ENCODE results near the gene CFAP46. TPM values are rescaled to one million over a fixed set of nuclear protein-coding genes. Genes with fewer than 3 reads are reported as not detected.

CFAP46 gene
- total RNA-seq, 1 experiment from 2014 or later: 3.3 TPM

GRCh38 chr10:132803416-132804210, 138.8 kb downstream of the CFAP46 start:
- H3K9me3 Mint-ChIP-seq: 0 out of 2 replicates have a peak, but pooled peaks cover 4% of the 10 kb centered on the region
- no peak for ATAC-seq
- no peaks in the 10 kb centered on the region for H3K4me1 Mint-ChIP-seq
- H3K27ac Mint-ChIP-seq: peak overlapping the region; percentile 74; the same call in 1 of the 2 replicates
- CTCF ChIA-PET: interaction anchor here (0.7 to 2.0 kb wide), 4 partner anchors 10 to 149 kb away, joined by 3 to 16 read pairs (median 8); no protein-coding TSS in a partner anchor
- POLR2A ChIA-PET: no interaction called here
- H3K4me3 Mint-ChIP-seq: no peak overlapping the region
- 0 out of 2 replicates have a peak, but pooled peaks cover 4% of the 10 kb centered on the region for H3K36me3 Mint-ChIP-seq
- DNase-seq (ENCODE audit: low spot score): no peak
- TF ChIP-seq IRF1 (CRISPR knock-in tag; IDR thresholded peaks at IDR 0.05): no peak
- no peak for TF ChIP-seq KAT7 (CRISPR knock-in tag; IDR thresholded peaks at IDR 0.05; ENCODE audit: borderline replicate concordance)
- no peak for TF ChIP-seq ZNF281 (CRISPR knock-in tag; IDR thresholded peaks at IDR 0.05)
- no peak for TF ChIP-seq EMX1 (CRISPR knock-in tag; IDR thresholded peaks at IDR 0.05)
- TF ChIP-seq ZNF138 (CRISPR knock-in tag; conservative IDR thresholded peaks at IDR 0.05): no peak
- TF ChIP-seq PRRX2 (CRISPR knock-in tag; IDR thresholded peaks at IDR 0.05): no peak
- no peak for TF ChIP-seq AR (CRISPR knock-in tag; IDR thresholded peaks at IDR 0.05)
- no peak for TF ChIP-seq MXD4 (CRISPR knock-in tag; IDR thresholded peaks at IDR 0.05; ENCODE audit: borderline replicate concordance)
- no peak for TF ChIP-seq FOXP1 (CRISPR knock-in tag; IDR thresholded peaks at IDR 0.05; ENCODE audit: borderline replicate concordance)
- TF ChIP-seq AFF4 (CRISPR knock-in tag; IDR thresholded peaks at IDR 0.05; ENCODE audit: borderline replicate concordance): no peak
- TF ChIP-seq PREB (CRISPR knock-in tag; IDR thresholded peaks at IDR 0.05; ENCODE audit: borderline replicate concordance): no peak
- TF ChIP-seq E2F5 (CRISPR knock-in tag; IDR thresholded peaks at IDR 0.05): no peak
- no peak for TF ChIP-seq FOXJ3 (CRISPR knock-in tag; IDR thresholded peaks at IDR 0.05; ENCODE audit: borderline replicate concordance)
- H3K27me3 Mint-ChIP-seq (ENCODE audit: low read depth): no peaks in the 10 kb centered on the region
